GM13976 (cell line): ENCODE results near the gene DUSP15.

Experiments
- DNase-seq: peaks from one replicate; pipeline ENCODE4 v3.0.0; 2012; ENCODE audit warnings: low spot score
- CTCF ChIP-seq: IDR thresholded peaks from 2 replicates; pipeline ENCODE4 v1.5.1; 2012; ENCODE audit warnings: borderline replicate concordance, mild to moderate bottlenecking; ENCODE audit not compliant: insufficient read depth; ENCODE audit errors: extremely low read depth, missing control alignments, control extremely low read depth
- in situ Hi-C: fragments of 300-500 bp; cut with MboI; formaldehyde crosslinking; loops from one replicate; pipeline ENCODE4 v1.12.0; 2022; ENCODE audit warnings: low sequenced_read_pairs, mixed read lengths, inconsistent platforms; ENCODE audit not compliant: unreplicated experiment

DUSP15 gene

GRCh38 chr20:31856516-31856915 lies 13.8 kb downstream of the DUSP15 start:
- no peak for TF ChIP-seq CTCF
- DNase-seq = no peak
- in situ Hi-C loops = loop anchor here (10.0 kb wide), 1 partner anchor 98 kb away; the partner anchor contains the start of gene PDRG1

GRCh38 chr20:31853481-31853880 lies 16.8 kb downstream of the DUSP15 start:
- no peak for TF ChIP-seq CTCF
- in situ Hi-C loops = loop anchor here (10.0 kb wide), 1 partner anchor 101 kb away; the partner anchor contains the start of gene PDRG1
- DNase-seq = no peak

- in situ Hi-C loops = loop anchor here (10.0 kb wide), 1 partner anchor 103 kb away; the partner anchor contains the start of gene PDRG1
- no peak for TF ChIP-seq CTCF
- no peak for DNase-seq
Observed at GRCh38 chr20:31851240-31851955, 18.9 kb downstream of the DUSP15 start.

GRCh38 chr20:31849306-31849930 lies 20.9 kb downstream of the DUSP15 start:
- TF ChIP-seq CTCF = no peak
- DNase-seq = no peak
- in situ Hi-C loops = loop anchor here (25.0 kb wide), 1 partner anchor 813 kb away; the partner anchor contains the start of gene C20orf203

- no peak for DNase-seq
- TF ChIP-seq CTCF = no peak
- in situ Hi-C loops = loop anchor here (25.0 kb wide), 1 partner anchor 814 kb away; the partner anchor contains the start of gene C20orf203
Observed at GRCh38 chr20:31848088-31848999, 22.0 kb downstream of the DUSP15 start.

GRCh38 chr20:31846793-31847138 lies 23.6 kb downstream of the DUSP15 start:
- DNase-seq = no peak
- in situ Hi-C loops = loop anchor here (25.0 kb wide), 1 partner anchor 816 kb away; the partner anchor contains the start of gene C20orf203
- no peak for TF ChIP-seq CTCF
